HG03521 (cell line): ENCODE data around the gene ABHD16B.
"Not testable (repeated sequence)": the region's sequence is repeated elsewhere in the genome, so short reads cannot be mapped to it uniquely, and the experiment has no call there.

ENCODE experiments used
- ATAC-seq: cut with Tn5 transposase; IDR thresholded peaks from one replicate; pipeline ENCODE4 v1.9.1; 2021; ENCODE audit warnings: mild to moderate bottlenecking, moderate library complexity; ENCODE audit not compliant: unreplicated experiment

Gene ABHD16B

DNA sequence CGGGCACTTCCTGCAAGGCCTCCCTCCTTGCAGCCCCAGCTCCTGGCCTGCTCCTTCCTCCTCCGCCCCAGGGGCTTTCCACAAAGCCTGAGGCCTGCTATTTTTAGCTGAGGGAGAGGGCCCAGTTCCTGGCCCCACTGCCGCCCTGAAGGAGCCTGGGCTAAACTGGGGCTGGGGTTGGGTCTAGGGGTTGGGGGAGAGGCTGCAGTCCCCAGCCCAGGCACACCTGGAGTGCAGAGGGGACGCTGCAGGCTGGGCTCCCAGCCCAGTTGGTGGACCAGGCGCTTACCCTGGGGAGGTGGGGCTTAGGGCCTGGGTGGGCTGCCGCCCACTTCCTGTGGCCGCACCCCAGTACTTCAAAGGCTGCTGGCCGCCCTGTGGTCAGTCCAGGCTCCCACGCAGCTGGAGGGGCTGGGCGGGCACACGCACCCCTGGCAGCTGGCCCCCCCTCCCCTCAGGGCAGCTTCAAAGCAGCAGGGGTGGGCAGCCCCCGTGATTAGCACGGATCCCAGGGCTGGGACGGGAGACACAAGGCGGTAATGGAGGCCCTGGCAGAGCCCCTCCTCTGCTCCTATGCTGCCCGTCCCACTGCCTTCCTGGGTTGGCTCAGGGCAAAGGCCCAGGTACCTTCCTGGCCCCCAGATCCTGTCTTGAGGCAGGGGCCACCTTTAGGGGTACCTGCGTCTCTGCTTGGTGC, 7.1 kb upstream of the ABHD16B start:
- no peak for ATAC-seq

DNA sequence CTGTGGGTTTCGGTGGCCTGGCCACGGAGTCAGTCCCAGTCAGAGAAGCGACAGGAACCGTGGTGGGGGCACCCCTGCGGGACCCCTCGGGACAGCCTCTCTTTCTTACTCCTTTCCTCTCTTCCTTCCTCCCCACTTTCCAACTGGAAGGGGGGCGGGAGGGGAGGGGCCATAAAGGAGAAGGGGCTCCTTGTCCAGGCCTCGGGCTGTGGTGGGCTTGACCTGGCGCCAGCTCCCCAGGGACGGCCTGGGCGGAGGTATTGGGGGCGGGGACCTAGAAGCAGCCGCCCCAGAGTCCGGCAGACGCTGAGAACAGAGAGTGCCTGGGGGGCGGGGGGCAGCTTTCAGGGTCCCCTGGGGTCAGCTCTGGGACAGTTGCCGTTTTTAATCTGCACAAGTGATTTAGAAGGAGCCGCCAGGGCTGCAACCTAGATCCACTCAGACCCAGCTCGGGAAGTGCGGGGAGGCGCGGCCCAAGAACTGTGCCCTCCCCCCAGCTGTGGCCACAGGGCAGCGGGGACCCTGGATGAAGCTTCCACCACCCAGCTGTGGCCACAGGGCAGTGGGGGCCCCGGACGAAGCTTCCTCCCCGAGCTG, 6.4 kb upstream of the ABHD16B start:
- ATAC-seq: no peak

DNA sequence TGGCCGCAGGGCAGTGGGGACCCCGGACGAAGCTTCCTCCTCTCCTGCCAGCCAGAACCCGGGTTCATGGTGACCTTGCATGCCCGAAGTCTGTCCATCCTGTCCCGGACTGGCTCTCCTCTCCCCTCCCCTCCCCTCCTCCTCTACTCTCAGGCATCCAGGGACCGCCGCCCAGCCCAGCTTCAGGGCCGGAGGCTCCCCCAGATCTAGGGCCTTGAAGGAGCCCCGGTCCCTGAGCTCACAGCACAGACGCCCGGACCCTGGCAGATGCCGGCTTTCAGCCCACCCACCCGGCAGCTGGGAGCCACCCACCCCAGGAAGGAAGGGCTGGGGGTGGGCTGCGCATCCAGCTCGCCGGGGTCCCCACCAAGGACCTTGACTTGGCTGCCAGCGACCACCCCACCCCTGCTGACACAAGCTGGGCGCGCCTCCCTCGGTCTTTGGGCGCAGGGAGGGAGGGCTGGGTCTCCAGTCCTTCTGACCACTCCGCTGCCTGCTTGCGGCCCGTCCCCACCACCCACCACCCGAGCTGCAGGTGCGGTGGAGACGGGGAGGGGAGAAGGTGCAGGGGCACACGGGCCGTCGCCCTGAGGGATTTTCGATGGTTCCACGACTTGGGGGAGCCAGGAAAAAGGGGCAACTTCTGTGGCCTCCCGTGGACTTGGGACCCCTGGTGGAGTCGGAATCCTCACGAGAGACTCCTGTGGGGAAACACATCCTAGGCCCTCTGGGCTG, 5.8 kb upstream of the ABHD16B start:
- ATAC-seq: no peak

DNA sequence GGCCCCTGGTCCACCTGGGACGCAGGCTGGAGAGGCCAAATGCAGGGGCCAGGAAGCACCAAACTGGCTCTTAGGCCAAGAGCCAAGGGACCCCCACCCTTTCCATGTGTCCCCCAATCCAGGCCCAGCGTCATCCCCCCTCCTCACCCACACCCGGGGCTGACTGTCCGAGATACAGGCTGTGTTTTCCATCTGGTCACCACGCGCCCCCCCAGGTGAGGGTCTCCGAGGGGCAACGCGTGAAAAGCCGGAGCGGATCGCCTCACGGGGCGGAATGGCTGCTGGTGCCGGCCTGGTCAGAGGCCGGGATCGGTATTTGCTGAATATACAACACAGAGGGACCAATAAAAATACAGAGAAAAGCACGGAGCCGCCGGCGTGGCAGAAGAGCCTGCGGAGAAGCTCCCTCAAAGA, 5.2 kb upstream of the ABHD16B start:
- no peak for ATAC-seq

DNA sequence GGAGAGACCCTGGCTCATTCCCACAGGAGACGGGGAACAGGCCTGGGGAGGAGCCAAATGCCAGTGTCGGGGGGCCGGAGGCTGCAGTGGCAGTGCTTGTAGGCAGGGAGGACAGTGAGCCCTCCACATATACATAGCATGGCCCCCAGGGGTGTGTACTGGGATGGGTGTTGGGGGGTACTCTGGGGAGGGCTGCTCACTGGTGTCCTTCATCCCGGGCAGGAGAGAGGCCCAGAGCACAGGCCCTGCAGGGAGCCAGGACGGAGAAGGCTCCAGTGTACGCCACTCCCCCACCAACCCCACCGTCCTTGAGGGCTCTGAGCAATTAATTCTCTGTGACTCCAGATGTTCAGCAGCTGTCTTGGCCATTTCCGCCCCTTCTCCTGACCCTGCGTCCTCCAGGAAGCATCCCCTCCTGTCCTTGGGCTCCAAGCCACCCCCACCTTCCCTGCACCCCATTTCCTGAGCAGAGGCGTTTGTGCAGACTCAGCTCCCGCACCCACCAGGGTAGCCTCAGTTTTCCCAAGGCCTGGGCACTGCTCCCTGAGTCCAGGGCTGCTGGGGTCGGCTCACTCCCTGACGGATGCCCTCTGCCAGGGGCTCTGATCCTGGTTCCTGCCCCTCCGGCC, 3.4 kb upstream of the ABHD16B start:
- ATAC-seq: no peak

DNA sequence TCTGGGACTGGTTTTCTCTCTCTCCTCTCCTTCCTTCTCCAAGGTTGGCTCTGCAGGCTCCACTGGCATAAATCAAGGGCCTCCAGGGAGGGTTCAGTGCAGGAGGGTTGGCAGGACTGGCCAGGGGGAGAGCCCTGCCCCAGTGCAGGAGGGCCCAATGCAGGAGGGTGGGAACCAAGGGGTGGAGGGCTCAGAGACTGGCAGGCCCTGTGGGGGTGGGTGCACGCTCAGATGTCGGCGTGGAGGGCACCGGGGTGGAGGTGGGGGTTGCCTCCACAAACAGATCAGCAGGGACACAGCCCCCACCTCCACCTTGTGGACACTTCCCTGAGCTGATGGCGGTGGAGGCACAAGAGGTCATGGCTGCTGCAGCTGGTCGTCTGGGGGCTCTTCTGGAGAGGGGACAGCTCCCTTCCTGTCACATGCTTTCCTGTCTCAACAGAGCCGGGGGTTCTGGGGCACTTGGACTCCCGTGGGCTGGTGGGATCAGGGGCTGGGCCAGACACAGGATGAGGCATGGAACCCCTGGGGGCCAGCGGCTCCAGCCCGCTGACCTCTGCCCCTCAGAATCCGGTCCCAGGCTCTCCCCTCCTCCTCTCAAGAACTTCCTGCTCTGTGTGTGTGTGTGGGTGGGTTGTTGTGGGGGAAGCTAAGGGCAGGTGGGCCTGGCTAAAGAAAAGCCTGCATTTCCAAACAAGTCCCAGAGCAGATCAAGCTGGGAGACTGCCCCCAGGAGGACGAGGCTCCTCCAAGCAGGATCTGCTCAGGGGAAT, 2.7 kb upstream of the ABHD16B start:
- ATAC-seq: no peak

DNA sequence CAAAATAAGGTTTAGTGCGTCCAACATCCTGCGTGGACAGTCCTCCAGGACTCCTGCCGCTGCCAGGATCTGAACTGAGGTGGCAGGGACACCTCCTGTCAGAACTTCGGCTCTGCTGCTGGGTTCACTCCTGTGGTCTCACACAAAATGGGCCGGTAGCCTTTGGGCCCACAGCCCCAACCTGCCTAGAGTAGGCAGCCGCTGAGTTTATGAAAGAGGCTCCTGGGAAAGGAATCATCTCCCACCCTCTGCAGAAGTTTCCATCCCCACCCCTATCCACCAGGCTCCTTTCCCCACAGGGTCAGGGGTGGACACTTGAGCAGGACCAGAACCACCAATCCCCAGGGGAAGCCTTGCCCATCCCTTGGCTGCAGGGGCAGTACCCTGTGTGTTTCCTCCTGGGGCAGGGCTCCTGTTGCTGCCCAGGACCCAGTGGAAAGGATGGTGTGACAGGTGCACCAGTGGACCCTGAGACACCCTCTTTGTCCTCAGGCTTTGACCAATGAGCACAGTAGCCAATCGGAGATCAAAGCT, 2.1 kb upstream of the ABHD16B start:
- ATAC-seq: no peak

DNA sequence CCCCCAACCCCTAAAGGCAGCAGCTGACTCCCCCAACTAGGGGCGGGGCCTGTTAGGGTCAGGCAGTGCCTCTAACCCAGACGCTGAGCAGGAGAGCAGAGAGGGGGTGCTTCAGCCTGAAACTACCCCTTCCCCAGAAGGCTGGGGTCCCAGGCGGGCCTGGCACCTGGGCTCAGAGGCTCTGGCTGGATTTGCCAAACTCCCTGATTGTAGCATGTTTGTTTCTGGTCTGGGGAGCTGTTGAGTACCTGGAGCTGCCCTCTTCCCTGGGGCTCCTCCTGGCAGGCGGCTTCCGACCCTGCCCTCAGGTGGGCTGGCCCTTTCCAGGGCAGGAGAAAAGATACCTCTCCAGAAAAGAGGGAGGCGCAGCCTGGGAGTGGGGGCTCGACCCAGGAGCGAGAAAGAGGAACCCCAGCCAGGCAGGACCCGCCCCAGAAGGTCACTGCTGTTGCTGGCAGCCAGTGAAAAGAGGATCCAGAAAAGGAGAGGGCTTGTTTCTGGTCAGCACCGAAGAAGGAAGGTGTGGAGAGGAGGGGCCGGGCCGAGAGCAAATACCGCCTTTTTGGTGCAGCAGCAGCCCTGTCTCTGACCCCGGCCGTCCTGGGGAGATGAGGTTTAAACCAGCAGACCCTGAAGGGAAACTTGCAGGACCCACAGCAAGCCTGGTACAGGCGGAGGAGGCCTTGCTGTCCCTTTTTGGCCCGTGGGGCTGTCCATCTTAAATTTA, 810 bp upstream of the ABHD16B start:
- ATAC-seq: no peak

DNA sequence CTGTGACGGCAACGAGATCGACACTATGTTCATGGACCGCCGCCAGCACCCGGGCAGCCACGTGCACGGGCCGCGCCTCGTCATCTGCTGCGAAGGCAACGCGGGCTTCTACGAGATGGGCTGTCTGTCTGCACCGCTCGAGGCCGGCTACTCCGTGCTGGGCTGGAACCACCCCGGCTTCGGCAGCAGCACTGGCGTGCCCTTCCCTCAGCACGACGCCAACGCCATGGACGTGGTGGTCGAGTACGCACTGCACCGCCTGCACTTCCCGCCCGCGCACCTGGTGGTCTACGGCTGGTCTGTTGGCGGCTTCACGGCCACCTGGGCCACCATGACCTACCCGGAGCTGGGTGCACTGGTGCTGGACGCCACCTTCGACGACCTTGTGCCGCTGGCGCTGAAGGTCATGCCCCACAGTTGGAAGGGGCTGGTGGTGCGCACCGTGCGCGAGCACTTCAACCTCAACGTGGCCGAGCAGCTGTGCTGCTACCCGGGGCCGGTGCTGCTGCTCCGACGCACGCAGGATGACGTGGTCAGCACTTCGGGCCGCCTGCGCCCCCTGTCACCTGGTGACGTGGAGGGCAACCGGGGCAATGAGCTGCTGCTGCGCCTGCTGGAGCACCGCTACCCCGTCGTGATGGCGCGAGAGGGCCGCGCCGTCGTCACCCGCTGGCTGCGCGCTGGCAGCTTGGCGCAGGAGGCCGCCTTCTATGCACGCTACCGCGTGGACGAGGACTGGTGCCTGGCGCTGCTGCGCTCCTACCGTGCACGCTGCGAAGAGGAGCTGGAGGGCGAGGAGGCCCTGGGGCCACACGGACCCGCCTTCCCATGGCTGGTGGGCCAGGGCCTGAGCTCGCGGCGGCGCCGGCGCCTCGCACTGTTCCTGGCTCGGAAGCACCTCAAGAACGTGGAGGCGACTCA, 943 bp downstream of the ABHD16B start:
- ATAC-seq: no peak

DNA sequence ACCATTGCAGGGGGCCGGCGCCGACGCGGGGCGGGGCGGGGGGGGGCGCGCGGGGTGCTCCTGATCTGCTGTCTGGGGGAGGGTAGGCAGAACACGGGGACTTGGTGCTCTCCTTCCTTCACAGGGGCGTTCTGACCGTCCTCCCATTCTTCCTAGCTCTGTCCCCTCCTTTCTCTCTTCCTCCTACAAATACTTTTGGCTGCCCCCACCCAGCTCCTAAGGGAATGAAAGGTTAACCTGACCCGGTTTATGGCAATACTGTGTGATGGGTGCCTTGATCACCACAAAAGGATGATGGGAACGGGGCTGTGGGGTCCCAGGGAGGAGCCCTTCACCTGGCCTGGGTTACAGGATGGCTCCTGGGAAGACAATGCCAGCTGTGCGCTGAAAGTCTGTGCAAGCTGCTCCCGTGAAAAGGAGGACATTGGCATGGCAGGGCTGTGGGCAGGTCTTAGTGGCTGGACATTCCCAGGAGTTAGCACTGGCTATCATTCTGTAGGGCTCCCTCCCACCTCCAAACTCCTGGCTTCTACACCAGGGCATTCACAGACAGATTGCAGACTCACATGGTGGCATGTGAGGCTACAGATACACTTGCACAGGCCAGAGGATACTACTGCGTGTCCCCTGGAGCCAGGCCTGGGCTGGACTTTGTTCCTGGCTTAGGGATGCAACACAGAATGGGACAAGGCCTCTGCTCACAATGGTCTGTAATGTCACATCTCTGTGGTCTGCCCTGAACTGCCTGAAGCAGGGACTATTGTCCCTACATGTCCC, 1.9 kb downstream of the ABHD16B start:
- ATAC-seq: no peak

DNA sequence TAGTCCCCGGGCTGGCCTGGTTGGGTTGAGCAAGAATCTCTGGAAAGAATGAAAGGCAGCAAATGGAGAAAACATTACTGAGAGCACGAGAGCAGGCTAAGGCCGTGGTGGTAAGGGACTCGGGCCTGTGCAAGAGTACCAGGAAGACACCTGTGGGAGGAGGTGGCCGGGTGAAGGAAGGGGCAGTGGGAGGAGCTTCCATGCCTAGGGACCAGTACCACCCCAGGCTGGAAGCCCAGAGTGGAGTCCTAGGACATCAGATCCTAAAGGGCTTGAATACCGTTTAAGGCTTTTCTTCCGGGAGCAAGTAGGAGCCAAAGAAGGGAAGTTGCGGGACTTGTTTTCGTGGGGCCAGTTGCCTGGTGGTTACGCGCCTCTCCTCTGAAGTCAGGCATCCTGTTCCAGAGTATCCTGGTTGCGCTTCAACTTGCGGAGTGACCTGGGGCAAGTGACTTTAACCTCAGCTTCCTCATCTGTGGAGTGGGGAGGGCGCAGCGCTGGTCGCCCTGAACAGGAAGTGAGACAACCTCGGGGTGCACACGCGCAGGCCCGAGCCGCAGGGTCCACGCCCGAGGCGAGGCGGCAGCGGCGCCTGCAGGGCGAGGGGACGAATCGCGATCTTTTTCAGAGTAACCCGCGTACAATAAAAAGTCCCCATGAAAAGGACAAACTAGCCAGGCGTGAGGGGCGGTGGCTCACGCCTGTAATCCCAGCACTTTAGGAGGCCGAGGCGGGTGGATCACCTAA, 2.7 kb downstream of the ABHD16B start:
- peak; percentile 51 for ATAC-seq

DNA sequence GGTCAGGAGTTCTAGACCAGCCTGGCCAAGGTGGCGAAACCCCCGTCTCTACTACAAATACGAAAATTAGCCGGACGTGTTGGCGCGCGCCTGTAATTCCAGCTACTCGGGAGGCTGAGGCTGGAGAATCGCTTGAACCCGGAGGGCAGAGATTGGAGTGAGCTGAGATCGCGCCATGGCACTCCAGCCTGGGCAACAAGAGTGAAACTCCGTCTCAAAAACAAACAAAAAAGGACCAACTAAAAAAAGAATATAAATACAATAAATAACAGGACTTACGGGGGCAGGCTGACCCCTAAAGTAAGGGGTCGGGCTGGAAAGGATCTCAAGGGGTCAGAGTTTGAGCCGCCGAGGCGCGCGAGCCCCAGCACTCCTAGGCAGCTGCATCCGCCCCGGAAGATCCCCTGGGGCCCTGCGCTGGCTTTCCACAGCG, 3.3 kb downstream of the ABHD16B start:
- no peak for ATAC-seq

DNA sequence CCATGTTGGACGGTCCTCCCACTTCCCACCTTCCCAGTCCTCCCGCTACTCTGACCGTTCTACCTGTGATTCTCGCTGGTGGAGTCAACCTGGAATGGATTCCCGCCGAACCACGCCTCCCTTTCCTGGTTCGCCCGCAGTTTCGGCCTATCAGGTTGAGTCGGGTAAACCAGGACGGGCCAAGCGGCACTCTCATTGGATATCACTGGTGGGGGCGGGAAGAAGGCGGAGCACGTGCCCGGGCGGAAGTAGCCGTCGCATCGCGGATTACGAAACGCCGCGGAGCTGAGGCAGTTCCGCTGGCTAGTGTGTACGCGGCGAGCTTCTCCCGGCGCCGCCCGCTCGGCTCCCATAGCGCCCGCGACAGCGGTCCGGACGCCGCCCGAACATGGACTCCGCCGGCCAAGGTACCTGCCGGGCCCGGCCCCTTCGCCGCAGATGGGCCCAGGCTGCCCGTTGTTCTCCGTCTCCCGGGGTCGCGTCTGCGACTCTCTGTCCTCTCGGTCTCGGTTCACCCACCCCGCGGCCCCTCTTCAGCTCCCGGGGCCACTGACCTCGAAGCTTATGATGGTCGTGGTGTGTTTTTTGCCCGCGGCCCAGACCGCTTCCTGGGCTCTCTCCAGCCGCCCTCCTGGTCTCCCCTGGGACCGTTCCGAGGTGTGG, 3.8 kb downstream of the ABHD16B start, which contains the start of gene TPD52L2:
Gene TPD52L2, plus strand, starts transcription at position 293 of the 663 bp plus-strand sequence. Its CDS starts 96 bp downstream, at position 389.
- ATAC-seq: peak; percentile 73

DNA sequence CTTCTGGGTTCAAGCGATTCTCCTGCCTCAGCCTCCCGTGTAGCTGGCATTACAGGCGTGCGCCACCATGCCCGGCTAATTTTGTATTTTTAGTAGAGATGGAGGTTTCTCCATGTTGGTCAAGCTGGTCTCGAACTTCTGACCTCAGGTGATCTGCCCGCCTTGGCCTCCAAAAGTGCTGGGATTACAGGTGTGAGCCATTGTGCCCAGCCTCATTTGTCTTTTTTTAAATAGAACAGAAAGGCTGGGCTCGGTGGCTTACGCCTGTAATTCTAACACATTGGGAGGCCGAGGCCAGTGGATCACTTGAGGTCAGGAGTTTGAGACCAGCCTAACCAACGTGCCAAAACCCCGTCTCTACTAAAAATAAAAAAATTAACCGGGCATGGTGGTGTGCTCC, 5.7 kb downstream of the ABHD16B start:
- ATAC-seq: not testable (repeated sequence)

DNA sequence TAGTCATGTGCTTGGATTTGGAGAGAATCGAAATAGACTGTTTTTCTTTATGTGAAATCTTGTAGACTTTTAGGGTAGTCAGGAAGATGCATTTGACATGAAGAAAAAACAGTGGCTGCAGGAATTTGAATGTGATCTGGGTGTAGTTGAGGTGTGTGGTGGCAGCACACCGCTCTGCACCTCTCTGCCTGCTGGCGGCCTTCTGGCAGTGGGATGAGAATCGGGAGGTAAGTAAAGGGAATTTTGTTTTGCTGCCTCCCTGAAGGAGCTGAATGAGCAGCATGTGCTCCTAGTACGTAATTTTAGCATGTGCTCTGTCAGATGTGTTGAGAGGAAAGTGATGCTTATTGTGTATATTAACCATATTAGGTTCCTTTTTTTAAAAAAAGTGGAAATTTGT, 7.0 kb downstream of the ABHD16B start:
- ATAC-seq: no peak

DNA sequence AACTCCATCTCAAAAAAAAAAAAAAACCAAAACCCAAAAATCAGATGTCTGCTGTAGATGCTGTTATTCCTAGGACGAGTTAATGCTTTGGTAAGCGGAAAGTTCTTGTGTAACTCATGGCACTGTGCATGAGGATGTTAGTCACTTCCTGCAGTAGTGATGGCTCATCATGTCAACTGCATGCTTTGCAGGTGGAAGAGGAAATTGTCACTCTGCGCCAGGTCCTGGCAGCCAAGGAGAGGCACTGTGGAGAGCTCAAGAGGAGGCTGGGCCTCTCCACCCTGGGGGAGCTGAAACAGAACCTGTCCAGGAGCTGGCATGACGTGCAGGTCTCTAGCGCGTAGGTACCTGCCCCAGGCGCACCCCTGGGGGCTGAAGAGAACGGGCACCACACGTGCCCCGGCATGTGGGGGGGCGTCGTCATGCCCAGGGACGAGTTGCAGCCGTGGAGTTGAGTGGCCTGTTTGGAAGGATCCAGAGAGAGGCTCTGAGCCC, 12.2 kb downstream of the ABHD16B start:
- no peak for ATAC-seq

DNA sequence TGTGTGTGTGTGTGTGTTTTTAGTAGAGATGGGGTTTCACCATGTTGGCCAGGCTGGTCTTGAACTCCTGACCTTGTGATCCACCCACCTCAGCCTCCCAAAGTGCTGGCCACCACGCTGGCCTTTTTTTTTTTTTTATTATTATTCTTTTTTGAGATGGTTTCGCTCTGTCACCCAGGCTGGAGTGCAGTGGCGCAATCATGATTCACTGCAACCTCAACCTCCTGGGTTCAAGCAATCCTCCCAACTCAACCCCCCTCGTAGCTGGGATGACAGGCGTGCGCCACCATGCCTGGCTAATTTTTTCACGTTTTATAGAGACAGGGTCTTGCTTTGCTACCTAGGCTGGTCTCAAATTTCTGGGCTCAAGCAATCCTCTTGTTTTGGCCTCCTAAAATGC, 12.9 kb downstream of the ABHD16B start:
- ATAC-seq: not testable (repeated sequence)
